Measurements from ENCODE around the gene ANKS1A.

ANKS1A gene

DNA sequence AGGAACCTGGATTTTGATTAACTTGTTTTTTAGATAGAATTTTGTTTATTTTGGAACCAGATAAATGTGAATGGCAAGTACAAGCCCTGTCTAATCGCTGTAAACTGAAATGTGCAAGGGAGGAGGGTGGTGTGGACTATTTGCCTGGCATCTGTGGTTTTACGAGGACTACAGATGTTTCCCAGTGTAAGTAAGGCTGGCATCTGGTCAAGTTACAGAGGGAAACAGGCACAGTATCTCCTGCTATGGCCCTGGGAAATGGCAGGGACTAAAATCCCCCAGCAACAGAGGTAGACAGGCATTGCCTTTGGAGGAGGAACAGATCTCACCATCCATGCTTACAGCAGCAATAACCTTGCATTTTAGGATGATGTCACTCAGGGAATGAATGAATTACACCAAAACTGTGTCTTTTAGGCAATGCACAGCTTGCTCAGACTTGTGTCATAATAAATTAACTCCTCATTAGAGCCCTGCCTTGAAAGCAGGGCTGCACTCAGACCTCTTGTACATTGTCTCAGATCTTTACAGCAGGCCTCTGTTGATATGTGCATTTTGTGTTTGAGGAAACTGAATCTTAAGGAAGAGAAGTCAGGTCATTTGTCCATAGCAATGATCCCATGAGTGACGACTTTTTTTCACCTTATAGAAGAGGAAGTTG, 155.8 kb downstream of the ANKS1A start:
- no peak for FAIRE-seq

DNA sequence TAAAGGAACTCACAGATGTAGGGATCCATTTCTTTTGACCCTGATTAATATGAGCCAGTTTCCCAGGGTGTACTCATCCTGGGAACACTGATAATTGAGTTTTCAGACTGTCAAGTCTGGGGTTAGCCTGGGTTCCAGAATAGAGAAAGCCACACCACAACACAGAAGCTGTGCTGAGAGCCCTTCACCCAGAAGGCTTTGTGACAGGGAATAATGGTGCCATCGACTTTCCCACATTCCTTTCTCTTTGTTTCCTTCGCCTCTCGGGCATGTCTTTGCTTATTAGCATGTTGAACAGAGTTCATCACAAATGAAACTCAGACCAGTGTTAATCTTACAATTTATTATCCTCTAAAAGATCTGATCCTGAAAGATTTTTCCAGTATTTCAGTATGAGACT, 157.0 kb downstream of the ANKS1A start:
- FAIRE-seq: no peak

DNA sequence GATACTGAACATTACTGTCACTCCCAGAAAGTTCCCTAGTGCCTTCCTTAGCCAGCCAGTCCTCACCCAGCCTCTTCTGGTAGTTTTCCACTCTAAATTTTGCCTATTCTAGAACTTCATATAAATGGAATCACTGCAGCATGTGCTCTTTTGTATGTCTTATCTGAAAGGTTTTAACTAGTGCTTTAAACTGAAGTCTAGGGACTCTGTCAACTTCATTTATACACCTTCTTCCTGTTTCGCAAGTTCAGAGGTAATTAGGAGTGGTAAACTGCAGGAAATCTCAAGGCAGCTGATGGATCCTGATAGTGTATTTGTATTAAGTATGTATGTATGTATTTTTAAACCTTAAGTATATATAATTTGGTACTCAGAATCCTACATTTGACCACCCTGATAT, 157.8 kb downstream of the ANKS1A start:
- FAIRE-seq: no peak

DNA sequence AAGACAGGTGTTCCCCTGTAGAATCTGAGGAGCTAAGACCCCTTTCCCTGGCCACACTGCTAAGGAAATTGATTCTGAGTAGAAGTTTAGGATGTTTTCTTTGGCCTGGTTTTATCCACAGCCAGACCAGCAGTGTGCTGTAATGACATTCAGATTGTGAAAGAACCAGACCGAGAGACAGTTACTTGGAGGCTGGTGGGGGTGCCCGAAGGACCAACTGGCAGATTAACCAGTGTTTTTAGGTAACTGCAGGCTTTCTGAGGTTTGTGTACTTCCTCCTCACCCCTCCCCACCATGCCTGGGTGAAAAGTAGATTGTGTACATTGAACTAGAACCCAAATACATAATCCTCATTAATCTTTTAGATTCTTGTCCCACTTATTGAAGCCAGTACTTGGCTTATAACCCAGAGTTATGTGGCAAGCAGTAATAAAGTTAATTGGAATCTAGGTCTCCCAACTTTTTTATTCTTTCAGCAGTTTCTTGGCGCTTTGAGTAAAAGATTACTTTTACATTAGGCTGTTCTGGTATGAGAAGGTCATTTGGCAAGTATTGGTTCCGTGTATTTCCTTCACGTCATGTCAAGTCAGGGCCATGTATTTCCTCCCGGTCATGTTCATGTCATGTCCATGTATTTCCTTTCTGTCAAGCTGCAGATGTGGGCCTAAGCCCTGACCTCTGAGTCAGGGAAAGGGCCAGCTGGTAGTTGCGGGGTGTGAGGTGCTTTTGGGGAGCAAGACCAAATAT, 158.4 kb downstream of the ANKS1A start:
- no peak for FAIRE-seq

DNA sequence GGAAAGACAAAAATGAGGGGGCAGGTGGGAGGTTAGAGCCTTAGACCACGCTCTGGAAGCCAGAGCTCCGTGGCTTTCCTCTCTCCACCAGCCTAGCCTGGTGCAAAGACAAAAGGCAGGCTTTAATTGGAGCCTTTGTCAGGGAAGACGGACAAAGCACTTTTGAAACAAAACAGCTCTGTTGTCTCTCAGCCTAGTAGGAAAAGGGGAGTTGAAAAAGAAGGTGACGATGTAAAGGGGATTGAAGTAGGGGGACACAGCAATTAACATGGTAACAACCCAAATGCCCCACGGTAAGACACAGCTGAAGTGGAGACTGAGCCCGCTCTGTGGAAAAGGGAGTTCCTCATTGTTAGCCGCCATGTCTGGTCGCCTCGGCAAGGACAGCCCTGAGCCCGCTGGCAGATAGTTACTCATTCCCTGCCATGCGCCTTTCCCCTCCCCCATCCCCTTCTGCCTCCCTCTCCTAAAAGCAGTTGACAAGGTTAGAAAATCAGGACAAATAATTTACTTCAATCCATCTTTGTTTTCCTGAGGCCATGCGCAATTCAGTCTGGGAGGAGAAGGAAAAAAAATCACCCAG, 159.1 kb downstream of the ANKS1A start:
- FAIRE-seq: no peak

DNA sequence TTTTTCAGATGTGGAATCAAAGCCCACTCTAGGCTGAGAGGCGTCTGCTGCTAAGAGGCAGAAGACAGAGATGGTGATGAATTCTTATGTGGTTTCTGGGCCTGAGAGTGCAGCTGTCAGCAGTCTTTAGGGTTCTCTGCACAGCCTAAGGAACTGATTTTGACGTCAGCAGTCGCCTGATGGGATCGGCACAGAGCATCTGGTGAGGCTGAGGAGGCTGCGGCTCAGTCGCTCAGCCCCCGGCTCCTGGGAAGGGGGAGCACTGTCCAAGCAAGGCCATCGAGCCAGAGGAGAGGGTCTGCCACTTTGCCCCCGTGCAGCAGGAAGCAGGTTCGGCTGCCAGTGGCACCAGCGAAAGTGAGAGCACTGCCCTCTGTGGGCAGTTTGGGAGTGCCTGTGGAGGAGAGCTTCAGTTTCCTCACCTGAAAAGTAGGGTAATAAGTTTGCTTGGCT, 159.6 kb downstream of the ANKS1A start:
- FAIRE-seq: no peak

DNA sequence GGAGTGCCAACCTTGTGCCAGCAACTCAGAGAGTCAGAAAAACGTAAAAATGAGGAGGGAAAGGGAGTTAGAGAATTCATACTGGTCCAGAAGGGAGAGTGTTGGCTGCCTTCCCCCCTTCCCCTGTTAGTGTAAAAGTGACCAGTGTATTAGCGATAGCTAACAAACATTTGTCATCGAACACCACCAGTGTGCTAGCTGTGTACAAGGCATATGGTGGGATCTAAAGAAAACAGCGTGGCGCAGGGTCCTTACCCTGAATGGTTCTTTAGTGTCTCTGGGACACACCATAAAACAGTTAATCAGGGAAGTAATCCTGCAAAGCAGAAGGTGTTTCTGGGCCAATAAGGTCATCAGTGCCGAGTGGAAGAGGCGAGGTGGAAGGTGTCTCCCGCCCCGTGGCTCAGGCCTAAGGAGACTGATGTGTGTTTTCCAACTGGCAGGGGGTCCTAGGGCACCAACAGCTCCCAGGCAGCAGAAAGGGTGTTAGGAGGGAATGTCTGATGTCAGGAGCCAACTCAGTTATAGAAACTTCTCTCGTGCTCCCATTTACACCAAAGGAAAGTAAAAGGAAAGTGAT, 160.2 kb downstream of the ANKS1A start:
- FAIRE-seq: no peak

DNA sequence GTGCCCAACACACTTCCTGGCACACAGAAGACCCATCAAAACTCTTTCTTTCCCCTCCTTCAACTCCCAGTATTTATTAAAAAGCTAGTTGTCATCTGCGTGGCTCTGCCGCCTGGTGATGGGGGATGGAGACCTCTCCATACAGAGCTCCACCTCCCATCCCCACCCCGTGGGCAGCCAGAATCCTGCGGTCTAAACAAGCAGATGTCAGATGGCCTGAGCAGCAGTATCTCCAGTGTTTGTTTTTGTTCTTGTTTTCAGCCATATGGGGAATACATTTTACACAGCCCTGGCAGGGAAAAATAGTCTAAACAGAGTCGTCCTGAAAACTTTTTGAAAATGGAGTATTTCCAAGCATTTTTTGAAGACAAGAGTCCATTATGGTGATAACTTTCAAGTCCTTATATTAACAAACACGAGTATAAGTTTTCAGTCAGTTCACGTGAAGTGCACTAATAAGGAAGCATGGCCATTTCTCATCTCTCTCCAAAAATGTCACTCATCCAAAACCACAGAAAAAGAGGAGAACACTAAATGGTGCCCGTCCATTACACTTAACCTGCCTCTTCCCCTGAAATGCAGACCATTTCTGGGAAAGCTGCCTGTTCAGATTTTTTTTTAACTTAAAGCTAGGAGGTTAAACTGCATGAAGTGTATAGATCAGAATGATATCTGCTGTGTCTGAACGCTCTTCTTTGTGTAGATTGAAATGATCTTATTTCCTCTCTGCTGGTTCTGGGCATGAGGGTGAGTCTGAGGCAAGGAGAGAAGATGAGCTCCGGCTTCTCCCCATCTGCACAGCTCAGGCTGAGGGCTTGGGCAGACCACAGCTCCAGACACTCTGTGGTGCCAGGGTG, 161.1 kb downstream of the ANKS1A start:
- no peak for FAIRE-seq

DNA sequence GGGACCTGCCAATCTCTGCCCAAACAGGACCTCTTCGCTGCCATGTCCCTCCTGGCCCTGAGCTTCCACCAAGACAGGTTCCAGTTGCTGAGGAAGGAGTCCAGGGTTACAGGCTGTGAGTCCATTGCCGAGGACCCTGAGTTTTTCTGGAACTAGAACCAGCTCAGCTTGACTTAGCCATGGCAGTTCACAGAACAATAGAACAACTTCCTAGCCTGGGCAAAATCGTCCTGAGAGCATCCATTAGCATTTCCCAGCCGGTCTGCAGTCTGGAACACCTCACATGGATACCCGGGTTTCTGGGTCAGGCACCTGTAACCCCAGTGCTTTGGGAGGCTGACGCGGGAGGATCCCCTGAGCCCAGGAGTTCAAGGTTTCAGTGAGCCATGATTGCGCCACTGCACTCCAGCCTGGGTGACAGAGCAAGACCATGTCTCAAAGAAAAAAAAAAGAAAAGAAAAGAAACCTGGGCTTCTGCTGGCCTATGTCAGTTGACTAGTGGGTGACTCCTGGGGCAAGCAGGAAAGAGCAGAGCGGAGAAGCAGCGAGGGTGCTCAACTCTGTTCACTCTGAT, 161.8 kb downstream of the ANKS1A start:
- no peak for FAIRE-seq

DNA sequence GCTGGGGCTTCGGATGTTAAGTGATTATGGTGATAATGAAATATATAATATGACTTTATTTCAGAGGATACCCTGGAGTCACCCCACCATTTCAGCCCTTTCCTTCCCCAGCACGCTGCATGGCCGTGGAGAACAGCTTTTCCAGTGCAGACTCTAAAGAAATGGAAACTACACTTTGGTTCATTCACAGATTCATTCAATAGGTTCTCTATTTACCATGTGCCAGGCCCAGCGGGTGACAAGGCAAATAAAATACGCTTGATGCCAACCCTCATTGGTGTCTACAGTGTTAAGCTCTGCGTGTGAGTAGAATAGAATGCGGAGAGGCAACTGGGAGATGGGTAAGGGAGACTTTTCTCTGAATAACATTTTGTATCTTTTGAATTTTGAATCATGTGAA, 162.3 kb downstream of the ANKS1A start:
- FAIRE-seq: no peak

DNA sequence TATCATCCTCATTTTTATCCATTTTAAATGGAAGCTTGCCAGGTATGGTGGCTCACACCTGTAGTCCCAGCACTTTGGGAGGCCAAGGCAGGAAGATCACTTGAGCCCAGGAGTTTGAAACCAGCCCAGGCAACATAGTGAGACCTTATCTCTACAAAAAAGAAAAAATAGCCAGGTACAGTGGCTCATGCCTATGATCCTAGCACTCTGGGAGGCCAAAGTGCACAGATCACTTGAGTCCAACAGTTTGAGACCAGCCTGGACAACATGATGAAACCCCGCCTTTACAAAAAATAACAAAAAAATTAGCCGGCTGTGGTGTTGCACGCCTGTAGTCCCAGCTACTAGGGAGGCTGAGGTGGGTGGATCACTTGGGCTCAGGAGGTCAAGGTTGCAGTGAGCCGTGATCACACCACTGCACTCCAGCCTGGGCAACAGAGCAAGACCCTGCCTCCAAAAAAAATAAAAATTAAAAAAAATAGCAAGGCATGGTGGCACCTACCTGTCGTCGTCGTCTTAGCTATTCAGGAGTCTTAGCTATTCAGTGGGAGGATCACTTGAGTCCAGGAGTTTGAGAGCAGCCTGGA, 163.0 kb downstream of the ANKS1A start:
- no peak for FAIRE-seq

DNA sequence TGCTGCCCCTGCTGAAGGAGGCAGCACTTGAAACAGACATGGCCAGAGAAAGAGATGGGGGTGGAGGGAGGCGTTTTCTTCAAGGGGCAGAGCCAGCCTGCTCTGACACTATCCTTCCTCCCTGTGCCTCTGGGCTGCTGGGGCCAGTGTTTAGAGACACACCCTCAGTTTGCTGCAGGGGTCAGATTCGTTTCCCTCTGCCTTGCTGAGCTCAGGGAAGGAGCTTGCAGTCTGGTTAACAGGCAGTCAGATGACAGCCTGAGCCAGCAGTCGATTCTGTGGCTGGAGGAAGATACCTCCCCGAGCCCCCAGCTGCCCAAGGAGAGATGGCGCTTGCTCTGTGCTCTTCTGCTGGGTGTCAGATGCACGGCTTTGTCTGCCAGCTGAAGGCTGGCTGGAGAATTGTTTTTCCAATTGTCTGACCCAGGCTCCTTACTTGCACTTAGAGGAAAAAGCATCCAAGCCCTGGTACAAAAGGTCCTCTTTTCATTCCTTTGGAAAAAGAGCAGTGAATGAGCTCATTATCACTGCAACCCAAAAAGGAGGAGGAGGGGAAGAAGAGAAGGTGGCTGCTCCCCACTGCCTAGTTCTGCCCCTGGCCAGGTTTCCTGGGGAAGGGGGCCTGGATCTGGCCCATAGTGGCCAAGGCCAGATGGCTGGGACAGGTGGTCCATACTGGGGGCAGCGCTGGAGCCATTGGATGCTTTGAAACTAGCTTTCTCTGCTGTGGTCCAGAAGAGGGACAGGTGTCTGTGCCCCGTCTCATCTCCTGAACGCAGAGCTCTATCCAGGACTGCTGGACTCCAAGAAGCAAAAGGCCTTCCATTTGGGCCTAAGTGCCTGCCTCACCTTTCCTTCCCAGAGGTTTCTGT, 163.9 kb downstream of the ANKS1A start:
- FAIRE-seq: no peak

DNA sequence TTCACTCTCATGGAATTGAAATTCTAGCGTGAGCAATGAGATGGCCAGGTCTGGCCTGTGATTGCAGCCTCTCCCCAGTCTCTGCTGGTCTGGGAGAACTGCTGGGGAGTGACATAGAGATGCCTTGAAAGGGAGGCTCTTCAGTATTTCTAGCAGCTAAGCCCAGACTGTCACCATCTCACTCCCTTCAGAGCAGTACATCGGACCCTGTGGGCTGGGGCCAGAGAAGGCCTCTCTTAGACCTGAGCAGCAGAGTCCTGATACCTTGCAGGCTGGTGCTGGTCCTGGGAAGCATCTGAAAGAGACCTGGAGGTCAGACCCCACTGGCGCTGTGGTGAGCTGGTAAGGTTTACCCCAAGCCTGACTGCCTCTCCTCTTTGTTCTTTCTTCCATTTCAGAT, 164.6 kb downstream of the ANKS1A start:
- FAIRE-seq: no peak

DNA sequence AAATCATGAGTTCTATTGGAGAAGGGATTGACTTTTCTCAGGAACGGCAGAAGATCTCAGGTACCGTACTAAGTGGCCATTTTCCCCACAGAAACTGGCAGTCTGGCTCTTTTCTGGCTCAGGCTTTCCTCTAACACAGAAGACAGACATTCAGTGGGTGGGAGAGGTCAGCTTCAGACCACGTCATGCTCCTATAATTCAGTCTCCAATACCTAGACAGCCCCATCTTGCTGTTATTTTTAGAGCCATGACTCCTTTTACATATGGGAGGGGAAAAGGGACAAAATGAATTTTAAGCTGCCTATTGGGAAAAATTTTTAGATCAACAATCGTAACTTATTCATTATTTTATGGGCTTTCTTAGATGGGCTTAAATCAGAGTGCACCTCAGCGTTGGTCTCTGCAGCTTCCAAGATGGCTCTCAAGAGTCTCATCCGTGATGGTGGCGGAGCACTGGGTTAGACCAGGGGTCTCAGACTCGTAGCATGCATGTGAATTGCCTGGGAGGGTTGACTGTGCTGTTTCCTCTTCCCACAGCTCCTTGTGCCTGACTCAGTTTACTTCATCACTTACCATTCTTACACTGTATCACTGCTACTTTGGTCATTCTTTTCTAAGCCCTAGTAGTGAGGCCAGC, 165.2 kb downstream of the ANKS1A start:
- no peak for FAIRE-seq

DNA sequence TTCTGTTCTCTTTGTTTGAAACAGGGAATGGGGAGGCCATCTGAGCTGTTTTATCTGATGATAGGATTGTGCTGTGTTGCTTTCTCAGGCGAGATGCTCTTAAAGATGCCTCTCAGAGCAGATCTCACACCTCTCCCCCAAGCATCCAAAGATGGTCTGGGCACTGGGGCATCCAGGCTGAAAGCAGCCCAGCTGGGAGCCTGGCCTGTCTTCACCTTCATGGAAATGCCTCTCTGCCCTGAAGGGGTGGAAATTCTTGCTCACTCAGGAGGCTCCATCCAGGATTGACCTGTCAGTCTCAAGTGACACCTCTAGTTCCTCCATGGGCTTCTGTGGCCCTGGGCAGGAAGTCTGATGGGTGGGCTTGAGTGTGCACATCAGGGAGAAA, 165.7 kb downstream of the ANKS1A start:
- FAIRE-seq: no peak

DNA sequence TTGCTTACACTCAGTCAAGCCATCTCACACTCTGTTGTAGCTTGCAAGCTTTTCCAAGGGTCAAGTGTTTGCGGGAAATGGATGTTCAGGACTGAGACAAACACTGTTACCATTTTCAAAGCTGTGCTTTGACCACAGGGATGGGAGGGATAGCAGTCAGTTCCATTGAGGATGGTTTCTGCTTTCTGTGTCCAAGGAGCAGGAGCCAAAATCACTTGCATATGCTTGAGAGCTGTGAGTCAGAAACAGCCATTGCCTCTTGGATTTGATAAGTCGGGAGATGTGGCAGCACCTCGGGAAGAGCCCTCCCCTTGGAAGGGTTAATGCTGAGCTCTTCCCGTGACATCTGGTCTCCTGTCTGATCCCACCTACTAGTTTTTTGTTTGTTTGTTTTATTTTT, 166.8 kb downstream of the ANKS1A start:
- no peak for FAIRE-seq

DNA sequence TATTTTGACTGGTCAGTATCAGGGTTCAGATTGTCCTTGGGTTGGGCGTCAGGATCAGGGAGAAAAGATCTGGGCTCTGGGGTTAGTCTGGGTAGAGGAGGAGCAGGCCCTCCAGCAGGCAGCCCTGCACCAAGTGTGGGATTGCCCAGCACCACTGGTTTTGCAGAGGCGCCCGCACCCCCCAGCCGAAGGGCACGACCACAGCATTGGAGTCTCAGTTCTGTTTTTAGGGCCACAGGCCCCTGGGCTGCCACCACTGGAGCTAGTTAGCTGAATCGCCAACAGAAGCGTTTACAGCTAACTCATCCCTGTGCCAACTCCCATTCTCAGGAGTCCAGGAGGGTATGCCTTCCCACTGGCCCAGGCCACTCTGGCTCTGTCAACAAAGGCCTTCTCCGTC, 167.9 kb downstream of the ANKS1A start:
- FAIRE-seq: no peak

DNA sequence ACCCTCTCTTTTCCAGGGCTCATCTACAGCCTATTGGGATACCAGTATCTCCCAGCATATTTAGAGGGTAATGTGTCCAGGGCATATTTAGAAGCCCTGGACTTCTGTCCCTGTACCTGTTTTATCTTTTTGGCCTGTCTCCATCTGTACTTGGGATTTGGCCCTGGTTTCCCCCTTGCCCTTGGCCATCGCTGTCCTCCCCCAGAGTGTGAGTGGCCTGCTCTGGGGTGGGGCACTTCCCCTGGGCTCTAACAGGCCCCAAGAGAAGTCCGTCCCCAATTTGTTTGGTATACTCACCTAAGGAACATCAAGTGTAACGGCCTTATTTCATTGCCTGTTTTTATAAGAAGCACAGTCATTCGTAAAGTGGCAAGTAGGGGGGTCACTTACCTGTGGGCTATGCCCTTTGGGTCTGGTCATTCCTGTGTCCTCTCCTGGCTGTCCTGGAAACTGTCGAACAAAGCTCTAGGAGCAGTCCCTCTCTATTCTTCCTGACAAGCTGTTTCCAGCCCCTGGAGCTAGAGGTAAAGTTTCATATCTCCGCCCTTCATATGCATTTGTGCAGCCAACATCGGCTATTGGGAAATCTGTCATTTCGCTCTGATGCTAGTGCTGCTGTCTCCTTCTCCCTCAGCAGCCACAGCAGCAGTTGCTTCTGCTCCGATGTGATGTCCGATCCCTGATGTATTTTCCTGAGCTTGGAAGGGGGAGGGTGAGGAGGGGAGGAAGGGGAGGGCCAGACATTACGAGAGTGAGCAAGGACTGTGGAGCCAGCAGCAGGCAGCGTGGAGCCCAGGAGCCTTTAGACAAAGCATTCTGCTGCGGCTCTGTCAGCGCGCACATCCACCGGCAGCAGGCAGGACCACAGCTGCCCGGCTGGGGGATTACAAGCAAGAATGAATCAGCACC, 168.6 kb downstream of the ANKS1A start:
- FAIRE-seq: no peak

DNA sequence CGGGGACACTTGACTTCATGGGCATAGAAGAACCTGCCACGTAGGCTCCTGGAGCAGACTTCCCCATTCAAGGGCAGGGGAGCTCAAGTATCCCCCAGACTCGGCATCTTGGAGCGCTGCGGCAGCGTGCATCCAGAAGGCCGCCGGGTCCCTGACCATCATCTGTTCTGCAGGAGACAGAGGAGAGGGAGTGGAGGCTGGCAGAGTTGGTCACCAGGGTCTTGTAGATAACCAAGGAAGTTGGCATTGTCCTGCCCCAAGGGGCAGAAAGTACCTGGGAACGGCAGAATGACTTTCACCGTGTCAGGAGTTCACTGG, 169.3 kb downstream of the ANKS1A start:
- FAIRE-seq: no peak
